ENCODE data around the gene ANO3.

ANO3 gene

DNA sequence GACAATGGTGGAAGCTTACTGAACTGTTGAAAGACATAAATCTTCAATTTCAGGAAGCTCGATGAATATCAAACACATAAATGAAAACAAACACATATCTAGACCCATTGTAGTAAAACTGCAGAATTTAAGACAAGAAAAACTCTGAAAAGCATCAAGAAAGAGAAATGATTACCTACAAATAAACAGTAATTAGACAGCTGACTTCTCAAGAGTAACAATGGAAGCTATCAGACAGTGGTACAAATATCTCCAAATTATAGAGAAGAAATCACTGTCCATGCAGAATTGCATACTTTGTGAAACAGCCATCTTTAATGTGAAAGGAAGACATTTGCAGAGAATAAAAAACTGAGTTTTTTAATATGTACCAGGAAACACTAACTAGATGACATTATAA is 45.7 kb downstream of the ANO3 start:
- FAIRE-seq = no peak
- no peak for TF ChIP-seq POLR2AphosphoS5 (IDR thresholded peaks at IDR 0.05; ENCODE audit: low read depth, low read length)
- TF ChIP-seq TAF1 (IDR thresholded peaks at IDR 0.05; ENCODE audit: borderline replicate concordance, low read depth, low read length) = no peak
- TF ChIP-seq POLR2A (IDR thresholded peaks at IDR 0.05; ENCODE audit: low read depth, low read length) = no peak
- no peak for DNase-seq (ENCODE audit: insufficient read length)

GRCh38 chr11:26399336-26399735 is 67.4 kb downstream of the ANO3 start:
- FAIRE-seq (no peak), DNase-seq (ENCODE audit: insufficient read length) (no peak)
- no peak for TF ChIP-seq POLR2A (IDR thresholded peaks at IDR 0.05; ENCODE audit: low read depth, low read length)
- no peak for TF ChIP-seq TAF1 (IDR thresholded peaks at IDR 0.05; ENCODE audit: borderline replicate concordance, low read depth, low read length)
- no peak for TF ChIP-seq POLR2AphosphoS5 (IDR thresholded peaks at IDR 0.05; ENCODE audit: low read depth, low read length)

GRCh38 chr11:26410706-26411366 is 78.9 kb downstream of the ANO3 start:
- no peak for TF ChIP-seq TAF1 (IDR thresholded peaks at IDR 0.05; ENCODE audit: borderline replicate concordance, low read depth, low read length)
- no peak for TF ChIP-seq POLR2A (IDR thresholded peaks at IDR 0.05; ENCODE audit: low read depth, low read length)
- TF ChIP-seq POLR2AphosphoS5 (IDR thresholded peaks at IDR 0.05; ENCODE audit: low read depth, low read length) = no peak
- FAIRE-seq (no peak), DNase-seq (ENCODE audit: insufficient read length) (no peak)

DNA sequence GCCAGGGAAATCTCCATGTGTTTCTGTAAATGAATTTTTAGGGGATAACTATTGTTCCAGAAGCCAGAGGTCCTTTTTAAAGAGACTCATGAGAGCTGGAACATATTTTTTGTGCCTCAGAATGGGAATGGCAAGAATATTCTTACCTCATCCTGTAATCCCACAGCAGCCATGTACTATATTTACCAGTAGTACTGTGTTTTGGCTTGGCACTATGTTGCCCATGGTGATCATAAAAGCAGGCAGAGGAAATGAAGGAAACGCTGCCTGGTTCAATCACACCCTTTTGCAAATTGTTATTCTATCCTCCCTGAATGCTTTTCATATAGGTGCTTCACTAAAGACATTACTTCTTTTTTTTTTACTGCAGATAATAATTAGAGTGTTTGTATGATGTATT is 81.0 kb downstream of the ANO3 start:
- DNase-seq (ENCODE audit: insufficient read length) = no peak
- no peak for TF ChIP-seq TAF1 (IDR thresholded peaks at IDR 0.05; ENCODE audit: borderline replicate concordance, low read depth, low read length)
- TF ChIP-seq POLR2AphosphoS5 (IDR thresholded peaks at IDR 0.05; ENCODE audit: low read depth, low read length) = no peak
- no peak for TF ChIP-seq POLR2A (IDR thresholded peaks at IDR 0.05; ENCODE audit: low read depth, low read length)
- no peak for FAIRE-seq

GRCh38 chr11:26418386-26418912 is 86.5 kb downstream of the ANO3 start:
- no peak for FAIRE-seq
- TF ChIP-seq TAF1 (IDR thresholded peaks at IDR 0.05; ENCODE audit: borderline replicate concordance, low read depth, low read length) (no peak), POLR2AphosphoS5 (IDR thresholded peaks at IDR 0.05; ENCODE audit: low read depth, low read length) (no peak), POLR2A (IDR thresholded peaks at IDR 0.05; ENCODE audit: low read depth, low read length) (no peak)
- DNase-seq (ENCODE audit: insufficient read length) = no peak

GRCh38 chr11:26420331-26420730 is 88.4 kb downstream of the ANO3 start:
- FAIRE-seq = no peak
- no peak for TF ChIP-seq POLR2AphosphoS5 (IDR thresholded peaks at IDR 0.05; ENCODE audit: low read depth, low read length)
- no peak for TF ChIP-seq TAF1 (IDR thresholded peaks at IDR 0.05; ENCODE audit: borderline replicate concordance, low read depth, low read length)
- no peak for TF ChIP-seq POLR2A (IDR thresholded peaks at IDR 0.05; ENCODE audit: low read depth, low read length)
- DNase-seq (ENCODE audit: insufficient read length) = no peak

DNA sequence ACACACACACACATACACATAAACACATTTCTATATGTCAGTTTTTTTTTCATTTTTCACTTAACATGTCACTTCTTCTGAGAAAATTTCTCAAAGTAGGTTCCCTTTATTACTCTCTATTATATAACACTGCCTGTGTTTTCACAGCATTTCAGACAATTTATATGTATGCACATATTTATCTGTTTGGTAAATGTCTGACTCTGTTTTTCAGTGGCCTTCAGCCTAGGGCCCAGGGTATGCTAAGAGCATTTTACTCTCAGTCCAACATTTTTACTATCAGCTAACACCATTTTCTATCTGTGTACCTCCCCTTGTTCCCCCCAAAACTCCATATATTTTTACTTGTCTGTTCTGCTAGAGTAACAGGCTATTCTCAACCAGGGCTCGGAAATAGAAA is 92.3 kb downstream of the ANO3 start:
- FAIRE-seq (no peak), DNase-seq (ENCODE audit: insufficient read length) (no peak)
- TF ChIP-seq TAF1 (IDR thresholded peaks at IDR 0.05; ENCODE audit: borderline replicate concordance, low read depth, low read length) (no peak), POLR2A (IDR thresholded peaks at IDR 0.05; ENCODE audit: low read depth, low read length) (no peak), POLR2AphosphoS5 (IDR thresholded peaks at IDR 0.05; ENCODE audit: low read depth, low read length) (no peak)

DNA sequence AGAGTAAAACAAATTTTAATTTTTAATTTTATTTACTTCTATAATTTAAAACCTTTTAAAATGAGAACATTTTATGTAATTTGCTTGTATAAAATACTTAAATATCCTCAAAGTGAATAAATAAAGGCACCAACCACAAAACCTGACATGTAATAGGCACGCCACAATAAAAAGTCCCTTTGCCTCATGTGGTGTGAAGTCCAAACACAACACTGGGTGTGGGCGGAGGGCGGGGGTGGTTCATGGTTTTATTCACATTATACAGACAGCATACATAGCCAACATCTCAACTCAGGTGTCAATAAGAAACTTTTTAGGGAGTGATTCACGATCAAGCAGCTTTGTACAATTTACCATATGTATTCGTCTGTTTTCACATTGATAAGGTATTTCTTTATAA is 107.9 kb downstream of the ANO3 start:
- DNase-seq (ENCODE audit: insufficient read length) = no peak
- no peak for TF ChIP-seq POLR2AphosphoS5 (IDR thresholded peaks at IDR 0.05; ENCODE audit: low read depth, low read length)
- TF ChIP-seq TAF1 (IDR thresholded peaks at IDR 0.05; ENCODE audit: borderline replicate concordance, low read depth, low read length) = no peak
- TF ChIP-seq POLR2A (IDR thresholded peaks at IDR 0.05; ENCODE audit: low read depth, low read length) = no peak
- no peak for FAIRE-seq

GRCh38 chr11:26442131-26442530 is 110.2 kb downstream of the ANO3 start:
- no peak for TF ChIP-seq POLR2AphosphoS5 (IDR thresholded peaks at IDR 0.05; ENCODE audit: low read depth, low read length)
- no peak for TF ChIP-seq POLR2A (IDR thresholded peaks at IDR 0.05; ENCODE audit: low read depth, low read length)
- TF ChIP-seq TAF1 (IDR thresholded peaks at IDR 0.05; ENCODE audit: borderline replicate concordance, low read depth, low read length) = no peak
- DNase-seq (ENCODE audit: insufficient read length) (no peak), FAIRE-seq (no peak)

GRCh38 chr11:26443617-26444016 is 111.7 kb downstream of the ANO3 start:
- DNase-seq (ENCODE audit: insufficient read length) = no peak
- no peak for FAIRE-seq
- TF ChIP-seq POLR2A (IDR thresholded peaks at IDR 0.05; ENCODE audit: low read depth, low read length) (no peak), TAF1 (IDR thresholded peaks at IDR 0.05; ENCODE audit: borderline replicate concordance, low read depth, low read length) (no peak), POLR2AphosphoS5 (IDR thresholded peaks at IDR 0.05; ENCODE audit: low read depth, low read length) (no peak)

DNA sequence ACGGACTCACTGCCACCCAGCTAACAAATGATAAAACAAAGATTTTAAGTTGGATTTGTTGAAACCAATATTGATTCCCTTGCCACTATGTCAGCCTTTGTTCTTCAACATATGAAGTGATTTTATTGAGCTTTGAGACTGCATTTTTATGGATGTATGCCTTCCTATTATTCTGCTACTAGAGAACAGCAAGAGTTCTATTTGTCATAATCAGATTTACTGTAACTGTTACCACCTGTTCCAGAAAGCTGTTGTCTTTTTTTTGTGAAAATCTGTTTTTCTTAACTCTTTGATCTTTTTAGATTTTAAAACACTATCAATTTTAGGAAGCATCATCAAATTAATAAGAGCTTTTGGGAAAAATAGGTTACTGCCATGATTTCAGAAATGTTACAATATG is 125.7 kb downstream of the ANO3 start:
- FAIRE-seq (no peak), DNase-seq (ENCODE audit: insufficient read length) (no peak)
- TF ChIP-seq POLR2A (IDR thresholded peaks at IDR 0.05; ENCODE audit: low read depth, low read length) = no peak
- no peak for TF ChIP-seq TAF1 (IDR thresholded peaks at IDR 0.05; ENCODE audit: borderline replicate concordance, low read depth, low read length)
- TF ChIP-seq POLR2AphosphoS5 (IDR thresholded peaks at IDR 0.05; ENCODE audit: low read depth, low read length) = no peak

DNA sequence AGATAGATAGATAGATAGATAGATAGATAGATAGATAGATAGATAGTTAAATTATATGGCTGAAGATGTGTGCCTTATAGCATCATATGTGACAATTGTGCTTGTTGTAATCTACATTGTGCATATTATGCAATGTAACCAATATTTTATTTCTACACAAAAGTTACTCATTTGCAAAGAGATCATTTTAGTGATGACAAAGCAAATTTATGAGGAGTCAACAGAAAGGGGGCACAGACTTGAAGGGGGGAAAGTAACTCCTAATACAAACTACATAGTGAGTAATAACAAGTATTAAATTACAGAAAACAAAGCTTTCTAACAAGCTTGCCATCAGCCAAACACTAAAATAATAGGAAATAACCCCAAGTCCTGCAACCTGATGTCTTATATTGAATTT is 133.3 kb downstream of the ANO3 start:
- TF ChIP-seq TAF1 (IDR thresholded peaks at IDR 0.05; ENCODE audit: borderline replicate concordance, low read depth, low read length) (no peak), POLR2A (IDR thresholded peaks at IDR 0.05; ENCODE audit: low read depth, low read length) (no peak), POLR2AphosphoS5 (IDR thresholded peaks at IDR 0.05; ENCODE audit: low read depth, low read length) (no peak)
- FAIRE-seq (no peak), DNase-seq (ENCODE audit: insufficient read length) (no peak)

Data from GM12892 (cell line).